Loucy (cell line): ENCODE measurements around the gene CHST7.

Experiments
- CTCF ChIP-seq: fragments of 200-600 bp; sonication (generic); conservative IDR thresholded peaks from 2 replicates; pipeline ENCODE4 v1.5.1; 2014; ENCODE audit warnings: mild to moderate bottlenecking, antibody characterized with exemption, low read length
- EZH2phosphoT487 ChIP-seq: fragments of 200-600 bp; IDR thresholded peaks from 2 replicates; pipeline ENCODE4 v1.6.1; 2018; ENCODE audit warnings: antibody characterized with exemption, mild to moderate bottlenecking, moderate library complexity, borderline replicate concordance

GRCh38 chrX:46637938-46638337 is 64.4 kb downstream of the CHST7 start:
- TF ChIP-seq EZH2phosphoT487 = no peak
- TF ChIP-seq CTCF = no peak
